Keratinocyte (primary cell): ENCODE results near the gene RETSAT. TPM values are rescaled to one million over a fixed set of nuclear protein-coding genes. Genes with fewer than 3 reads are reported as not detected.
A peak's percentile ranks its signal among the peaks of the same experiment; 100 is the strongest.

Source experiments
- DNase-seq: peaks from one replicate; pipeline ENCODE4 v3.0.0-alpha.2; 2011; ENCODE audit warnings: low read depth, missing footprints, low spot score
- FAIRE-seq: peaks from 2 replicates; lab custom pipeline; 2011; peaks lifted over from hg19 to GRCh38; lab: Jason Lieb, UNC
- H2AFZ ChIP-seq: 2 replicates; pipeline ENCODE4 v1.6.0; 2012; ENCODE audit warnings: low read length, control low read depth, inconsistent platforms; ENCODE audit not compliant: control insufficient read depth
- H3K27ac ChIP-seq: 2 replicates; pipeline ENCODE4 v1.5.1; 2011; ENCODE audit warnings: low read length; ENCODE audit not compliant: control insufficient read depth, insufficient read depth
- H3K27me3 ChIP-seq: 3 replicates; pipeline ENCODE4 v1.6.0; 2011; ENCODE audit warnings: low read length; ENCODE audit not compliant: control insufficient read depth, insufficient read depth; ENCODE audit errors: extremely low read depth
- H3K36me3 ChIP-seq, 2 experiments: 2 replicates in 1 of 2; 3 replicates in 1 of 2; pipeline ENCODE4 v1.5.1; 2011; ENCODE audit warnings: low read length in 2 of 2, mild to moderate bottlenecking in 1 of 2; ENCODE audit not compliant: control insufficient read depth in 2 of 2, insufficient read depth in 2 of 2; ENCODE audit errors: extremely low read depth in 1 of 2
- H3K4me1 ChIP-seq: 3 replicates; pipeline ENCODE4 v1.5.1; 2011; ENCODE audit warnings: low read length; ENCODE audit not compliant: control insufficient read depth, insufficient read depth; ENCODE audit errors: extremely low read depth
- H3K4me2 ChIP-seq: 3 replicates; pipeline ENCODE4 v1.6.0; 2011; ENCODE audit warnings: low read depth, low read length; ENCODE audit not compliant: control insufficient read depth, insufficient read depth; ENCODE audit errors: extremely low read depth
- H3K4me3 ChIP-seq, 3 experiments: fragments of 200-600 bp in 1 of 3; sonication (generic) in 1 of 3; 2 replicates in 2 of 3; 3 replicates in 1 of 3; pipeline ENCODE4 v1.5.1; 2011 to 2016; ENCODE audit warnings: low read length in 3 of 3, mild to moderate bottlenecking in 3 of 3, control low read depth in 2 of 3, inconsistent platforms in 1 of 3, low read depth in 1 of 3, mixed read lengths in 1 of 3, mixed run types in 1 of 3, moderate library complexity in 1 of 3; ENCODE audit not compliant: control insufficient read depth in 2 of 3, insufficient read depth in 2 of 3; ENCODE audit errors: extremely low read depth in 1 of 3
- H3K79me2 ChIP-seq: 2 replicates; pipeline ENCODE4 v1.6.0; 2012; ENCODE audit warnings: low read length; ENCODE audit not compliant: control insufficient read depth, insufficient read depth
- H3K9ac ChIP-seq: 3 replicates; pipeline ENCODE4 v1.6.0; 2011; ENCODE audit warnings: low read length; ENCODE audit not compliant: control insufficient read depth, insufficient read depth; ENCODE audit errors: extremely low read depth
- H3K9me1 ChIP-seq: 3 replicates; pipeline ENCODE4 v1.6.0; 2011; ENCODE audit warnings: low read length; ENCODE audit not compliant: control insufficient read depth, insufficient read depth; ENCODE audit errors: extremely low read depth
- H3K9me3 ChIP-seq: 2 replicates; pipeline ENCODE4 v1.5.1; 2012; ENCODE audit warnings: low read depth, low read length; ENCODE audit not compliant: control insufficient read depth
- H4K20me1 ChIP-seq: 3 replicates; pipeline ENCODE4 v1.6.0; 2011; ENCODE audit warnings: low read length; ENCODE audit not compliant: control insufficient read depth, insufficient read depth; ENCODE audit errors: extremely low read depth
- EZH2 ChIP-seq: IDR thresholded peaks from one replicate; pipeline ENCODE4 v1.6.1; 2012; ENCODE audit warnings: inconsistent platforms, mild to moderate bottlenecking, low read length, moderate library complexity
- dilution Hi-C: fragments of 300-500 bp; cut with MboI; formaldehyde crosslinking; loops from one replicate; pipeline ENCODE4 v1.7.0; 2020; ENCODE audit warnings: low sequenced_read_pairs; ENCODE audit not compliant: extremely low pct_ligation_motif_present
- polyA plus RNA-seq, 5 experiments: library from polyadenylated mRNA; depleted of rRNA in 3 of 5; stranded (reverse) in 3 of 5; stranded (forward) in 1 of 5; unstranded in 1 of 5; fragments of >200 nt; gene quantifications; 1 replicate in 1 of 5; 2 replicates in 3 of 5; 3 replicates in 1 of 5; pipeline versions ENCODE4 v1.2.1 to v1.2.3, GENCODE V29; 2011 to 2012; ENCODE audit warnings: missing spikeins in 2 of 5, low read depth in 1 of 5, low replicate concordance in 1 of 5
- TF ChIP-seq, protein P1 (sequence below), 3 experiments: IDR thresholded peaks in 1 of 3; conservative IDR thresholded peaks in 1 of 3; optimal IDR thresholded peaks in 1 of 3; 2 replicates in 2 of 3; 3 replicates in 1 of 3; pipeline versions ENCODE3 to v1.5.1; 2011; ENCODE audit warnings: low read length in 3 of 3, mild to moderate bottlenecking in 3 of 3, moderate library complexity in 2 of 3, control low read depth in 1 of 3, inconsistent platforms in 1 of 3; ENCODE audit not compliant: insufficient read depth in 2 of 3; ENCODE audit errors: extremely low read depth in 1 of 3

RETSAT gene
- polyA plus RNA-seq, 1 donor (not counting 4 experiments of a cell fraction or from before 2014, with no cell fraction given): 74.0 TPM

- Histone ChIP-seq H3K9ac (peak overlapping the region; percentile 98), H3K79me2 (peaks cover 45% of the 10 kb centered on the region), H3K9me3 (no peaks in the 10 kb centered on the region), H3K27me3 (no peaks in the 10 kb centered on the region), H3K4me1 (peaks cover 26% of the 10 kb centered on the region), H3K4me2 (peak overlapping the region; percentile 93), H4K20me1 (no peaks in the 10 kb centered on the region), H3K4me3 (peak overlapping the region; percentile 68 to 99 (median 80)), H3K36me3 (peaks cover 30 to 33% of the 10 kb centered on the region in 2 experiments), H3K27ac (peak overlapping the region; percentile 94), H2AFZ (peak overlapping the region; percentile 72), H3K9me1 (no peaks in the 10 kb centered on the region)
- FAIRE-seq (no peak), DNase-seq (no peak)
- TF ChIP-seq, protein P1, sequence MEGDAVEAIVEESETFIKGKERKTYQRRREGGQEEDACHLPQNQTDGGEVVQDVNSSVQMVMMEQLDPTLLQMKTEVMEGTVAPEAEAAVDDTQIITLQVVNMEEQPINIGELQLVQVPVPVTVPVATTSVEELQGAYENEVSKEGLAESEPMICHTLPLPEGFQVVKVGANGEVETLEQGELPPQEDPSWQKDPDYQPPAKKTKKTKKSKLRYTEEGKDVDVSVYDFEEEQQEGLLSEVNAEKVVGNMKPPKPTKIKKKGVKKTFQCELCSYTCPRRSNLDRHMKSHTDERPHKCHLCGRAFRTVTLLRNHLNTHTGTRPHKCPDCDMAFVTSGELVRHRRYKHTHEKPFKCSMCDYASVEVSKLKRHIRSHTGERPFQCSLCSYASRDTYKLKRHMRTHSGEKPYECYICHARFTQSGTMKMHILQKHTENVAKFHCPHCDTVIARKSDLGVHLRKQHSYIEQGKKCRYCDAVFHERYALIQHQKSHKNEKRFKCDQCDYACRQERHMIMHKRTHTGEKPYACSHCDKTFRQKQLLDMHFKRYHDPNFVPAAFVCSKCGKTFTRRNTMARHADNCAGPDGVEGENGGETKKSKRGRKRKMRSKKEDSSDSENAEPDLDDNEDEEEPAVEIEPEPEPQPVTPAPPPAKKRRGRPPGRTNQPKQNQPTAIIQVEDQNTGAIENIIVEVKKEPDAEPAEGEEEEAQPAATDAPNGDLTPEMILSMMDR (optimal IDR thresholded peaks at IDR 0.05 in 1 of 3, IDR thresholded peaks at IDR 0.05 in 1 of 3, conservative IDR thresholded peaks at IDR 0.05 in 1 of 3; ENCODE audit: extremely low read depth in 1 of 3, insufficient read depth in 2 of 3, low read length in 3 of 3): no peak
- no peak for TF ChIP-seq EZH2
- dilution Hi-C loops: no loop called here
Measured at GRCh38 chr2:85353876-85354285, 447 bp downstream of the RETSAT start.

DNA sequence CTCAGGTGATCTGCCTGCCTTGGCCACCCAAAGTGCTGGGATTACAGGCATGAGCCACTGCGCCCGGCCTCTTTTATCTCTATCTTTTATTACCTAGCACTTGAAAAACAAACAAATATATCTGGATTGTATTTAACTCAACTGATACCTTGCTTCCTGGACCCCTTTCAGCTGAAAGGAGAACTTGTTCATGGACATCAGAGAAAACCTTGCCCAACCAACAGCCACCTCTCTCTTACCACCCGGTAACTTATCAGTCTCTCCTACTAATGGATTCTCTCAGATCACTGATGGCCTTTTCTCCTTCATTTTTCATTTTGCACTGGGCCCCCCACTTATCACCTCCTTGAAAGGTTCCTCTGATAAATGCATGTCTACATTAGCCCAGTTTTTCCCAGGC lies 6.7 kb downstream of the RETSAT start:
- Histone ChIP-seq H3K4me3 (no peak overlapping the region), H4K20me1 (no peaks in the 10 kb centered on the region), H3K27me3 (no peaks in the 10 kb centered on the region), H3K36me3 (peaks cover 47 to 60% of the 10 kb centered on the region in 2 experiments), H3K4me1 (peaks cover 2% of the 10 kb centered on the region), H3K9me3 (no peaks in the 10 kb centered on the region), H3K4me2 (no peak overlapping the region), H3K9ac (no peak overlapping the region), H3K9me1 (no peaks in the 10 kb centered on the region), H3K79me2 (peaks cover 14% of the 10 kb centered on the region), H3K27ac (no peak overlapping the region), H2AFZ (no peak overlapping the region)
- DNase-seq (no peak), FAIRE-seq (no peak)
- TF ChIP-seq EZH2: no peak
- TF ChIP-seq, protein P1 (optimal IDR thresholded peaks at IDR 0.05 in 1 of 3, IDR thresholded peaks at IDR 0.05 in 1 of 3, conservative IDR thresholded peaks at IDR 0.05 in 1 of 3; ENCODE audit: extremely low read depth in 1 of 3, insufficient read depth in 2 of 3, low read length in 3 of 3): no peak
- dilution Hi-C loops: no loop called here
